H7 (cell line): ENCODE results near the gene YPEL4. TPM values are rescaled to one million over a fixed set of nuclear protein-coding genes. Genes with fewer than 3 reads are reported as not detected.

Experiments
- DNase-seq: peaks from one replicate; pipeline ENCODE4 v3.0.0; 2012
- H3K27me3 ChIP-seq: 2 replicates; pipeline ENCODE4 v1.6.0; 2011; ENCODE audit warnings: mild to moderate bottlenecking, low read length; ENCODE audit not compliant: control insufficient read depth, insufficient read depth
- H3K36me3 ChIP-seq: replicated peaks from 2 replicates; pipeline ENCODE4 v1.5.1; 2011; ENCODE audit warnings: low read length; ENCODE audit not compliant: control insufficient read depth, insufficient read depth
- H3K4me3 ChIP-seq: 2 replicates; pipeline ENCODE4 v1.5.1; 2011; ENCODE audit warnings: low read depth, mild to moderate bottlenecking, control low read depth, low read length, moderate library complexity; ENCODE audit not compliant: insufficient read depth
- total RNA-seq: library from RNA; depleted of rRNA; stranded (reverse); fragments of >200 nt; shearing (Covaris generic); gene quantifications from 2 replicates; pipeline ENCODE4 v1.2.3, GENCODE V29; 2014; rRNA removed

The YPEL4 gene
- total RNA-seq, 1 experiment from 2014 or later, result not detected

DNA sequence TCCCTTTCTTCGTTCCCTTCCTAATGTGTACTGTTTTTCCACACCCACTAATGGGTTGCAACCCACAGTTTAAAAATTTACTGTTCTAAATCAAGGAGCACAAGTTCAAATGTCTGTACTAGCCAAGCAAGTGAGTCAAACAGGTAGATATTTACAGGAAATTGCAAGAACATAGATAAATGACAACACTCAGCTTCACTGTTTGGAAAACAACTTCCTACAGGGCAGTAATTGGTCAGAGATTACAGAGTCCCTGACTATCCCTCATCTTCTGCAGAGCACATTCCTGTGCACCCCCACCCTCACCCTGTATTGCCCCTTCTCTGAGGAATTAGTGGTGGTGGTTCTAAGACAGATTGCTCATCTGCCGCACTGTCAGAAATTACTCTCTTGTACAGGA, 50.3 kb downstream of the YPEL4 start:
- Histone ChIP-seq H3K4me3 (no peak overlapping the region), H3K27me3 (no peaks in the 10 kb centered on the region), H3K36me3 (peaks cover 1% of the 10 kb centered on the region; the same call in 1 of the 2 replicates)
- DNase-seq, result no peak

DNA sequence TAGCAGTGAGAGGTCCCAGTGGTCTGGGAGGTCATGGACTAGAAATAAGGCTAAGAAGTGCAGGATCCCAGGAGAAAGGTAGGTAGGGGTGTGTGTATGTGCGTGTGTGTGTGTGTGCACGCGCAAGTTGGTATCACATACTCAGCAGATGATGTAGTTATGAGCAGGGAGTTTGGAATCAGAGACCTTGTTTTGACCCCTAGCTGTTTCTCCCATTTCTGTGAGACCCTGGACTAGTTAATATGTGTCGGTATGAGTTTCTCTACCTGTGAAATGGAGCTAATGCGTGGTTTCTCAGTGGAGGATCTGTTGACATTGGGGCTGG, 50.9 kb downstream of the YPEL4 start:
- no peak for DNase-seq
- Histone ChIP-seq H3K36me3 (peaks cover 1% of the 10 kb centered on the region; the same call in 1 of the 2 replicates), H3K27me3 (no peaks in the 10 kb centered on the region), H3K4me3 (no peak overlapping the region)

DNA sequence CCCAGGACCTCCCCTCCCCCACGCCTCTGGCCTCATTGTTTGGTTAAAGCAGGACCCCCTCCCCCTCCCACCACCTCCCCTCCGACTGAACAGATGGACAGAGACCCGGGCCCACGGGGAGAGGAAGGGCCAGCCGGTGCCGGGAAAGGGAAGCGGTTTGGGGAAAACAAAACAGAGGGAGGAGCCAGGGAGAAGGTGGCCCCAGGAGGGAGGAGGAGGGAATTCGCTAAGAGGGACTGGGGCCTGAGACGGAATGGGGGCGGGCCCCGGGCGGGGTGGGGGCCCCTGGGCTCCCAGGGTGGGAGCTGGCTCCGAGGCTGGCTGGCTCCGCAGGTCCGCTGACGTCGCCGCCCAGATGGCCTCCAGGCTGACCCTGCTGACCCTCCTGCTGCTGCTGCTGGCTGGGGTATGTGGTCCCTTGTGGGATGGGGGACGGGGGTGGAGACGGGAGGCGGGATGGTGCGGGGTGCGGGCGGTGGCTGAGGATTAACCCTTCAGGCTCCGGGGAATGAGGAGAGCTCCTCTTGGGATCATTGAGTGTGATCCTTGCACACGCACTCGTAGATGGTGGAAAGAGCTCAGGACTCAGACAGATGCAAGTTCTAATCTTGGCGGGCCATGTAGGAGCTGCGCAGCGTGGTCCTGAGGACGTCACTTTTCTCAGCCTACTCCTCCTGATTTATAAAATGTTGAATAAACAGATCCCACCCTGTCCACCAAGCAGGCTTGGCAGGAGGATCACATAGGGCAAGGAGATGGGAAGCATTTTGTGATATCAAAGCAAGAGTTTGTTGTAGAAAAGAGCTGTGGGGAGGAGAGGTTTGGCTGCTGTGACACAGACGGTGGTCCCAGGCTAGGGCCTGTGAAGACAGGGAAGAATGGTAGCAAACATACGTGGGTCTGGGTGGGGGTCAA, 51.5 kb downstream of the YPEL4 start:
- Histone ChIP-seq H3K27me3 (no peaks in the 10 kb centered on the region), H3K36me3 (peaks cover 1% of the 10 kb centered on the region; the same call in 1 of the 2 replicates), H3K4me3 (peak overlapping the region; percentile 56)
- DNase-seq, result peak; percentile 98

DNA sequence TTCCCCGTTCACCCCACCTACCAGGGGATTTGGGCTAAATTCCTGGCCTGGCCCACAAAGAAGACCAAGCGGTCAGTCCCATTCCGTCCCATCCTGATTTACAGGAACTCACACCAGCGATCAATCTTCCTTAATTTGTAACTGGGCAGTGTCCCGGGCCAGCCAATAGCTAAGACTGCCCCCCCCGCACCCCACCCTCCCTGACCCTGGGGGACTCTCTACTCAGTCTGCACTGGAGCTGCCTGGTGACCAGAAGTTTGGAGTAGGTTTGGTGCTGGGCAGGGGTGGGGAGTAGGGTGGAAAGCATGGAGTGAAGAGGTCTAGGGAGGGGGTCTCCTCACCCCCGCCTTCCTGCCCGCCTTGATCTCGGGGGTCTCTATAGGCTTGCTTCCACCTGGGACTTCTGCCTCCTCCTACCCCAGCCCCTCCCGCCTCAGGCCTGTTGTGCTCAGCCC, 52.2 kb downstream of the YPEL4 start, which contains the start of gene SERPING1:
Gene SERPING1, plus strand, starts transcription at position 225 of the 455 bp plus-strand sequence. CDS start 586 bp downstream, outside the sequence.
- Histone ChIP-seq H3K4me3 (peak within 1 kb of the TSS; percentile 56), H3K27me3 (no peaks in the 10 kb centered on the region), H3K36me3 (peaks cover 1% of the 10 kb centered on the region; the same call in 1 of the 2 replicates)
- DNase-seq, result no peak

DNA sequence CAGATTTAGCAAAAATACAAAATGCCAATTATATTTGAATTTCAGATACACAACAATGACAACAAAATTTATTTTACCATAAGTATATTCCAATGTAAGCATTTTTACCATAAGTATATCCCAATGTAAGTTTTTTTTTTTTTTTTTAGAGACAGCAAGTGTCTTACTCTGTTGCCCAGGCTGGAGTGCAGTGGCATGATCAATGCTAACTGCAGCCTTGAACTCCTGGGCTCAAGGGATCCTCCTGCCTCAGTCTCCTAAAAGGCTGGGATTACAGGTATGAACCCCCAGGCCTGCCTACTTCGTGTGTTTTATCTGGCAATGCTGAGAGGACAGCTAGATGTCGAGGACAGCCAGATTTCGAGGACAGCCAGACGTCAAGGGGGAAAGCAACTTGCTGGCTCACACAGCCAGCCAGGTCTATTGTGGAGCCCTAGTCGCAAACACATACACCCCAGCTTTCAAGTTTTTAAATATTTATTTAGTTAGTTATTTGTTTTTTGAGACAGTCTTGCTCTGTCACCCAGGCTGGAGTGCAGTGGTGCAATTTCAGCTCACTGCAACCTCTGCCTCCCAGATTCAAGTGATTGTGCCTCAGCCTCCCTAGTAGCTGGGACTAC, 53.3 kb downstream of the YPEL4 start:
- no peak for DNase-seq
- Histone ChIP-seq H3K27me3 (no peaks in the 10 kb centered on the region), H3K36me3 (no peaks in the 10 kb centered on the region), H3K4me3 (no peak overlapping the region)

Other genes starting within 250 kb of the YPEL4 start
- 9.7 and 16.4 TPM in 2 replicates for gene SLC43A3, start 222.8 kb downstream of the YPEL4 start, total RNA-seq
- gene RTN4RL2, start 189.4 kb downstream of the YPEL4 start, total RNA-seq, result 3.1 and 3.4 TPM in 2 replicates
- gene SLC43A1, start 134.2 kb downstream of the YPEL4 start, total RNA-seq, result 30.7 and 33.1 TPM in 2 replicates
- 58.6 and 73.3 TPM in 2 replicates for gene TIMM10, start 119.2 kb downstream of the YPEL4 start, total RNA-seq
- gene SMTNL1, start 112.3 kb downstream of the YPEL4 start, total RNA-seq, result not detected in 2 replicates
- 9.5 and 17.6 TPM in 2 replicates for gene UBE2L6, start 82.2 kb downstream of the YPEL4 start, total RNA-seq
- gene SERPING1, start 52.2 kb downstream of the YPEL4 start, total RNA-seq, result 30.3 and 34.6 TPM in 2 replicates
- 26.4 and 33.4 TPM in 2 replicates for gene CLP1, start 7.8 kb upstream of the YPEL4 start, total RNA-seq
- gene ZDHHC5, start 18.2 kb upstream of the YPEL4 start, total RNA-seq, result 26.7 and 28.6 TPM in 2 replicates
- gene MED19, start 62.3 kb upstream of the YPEL4 start, total RNA-seq, result 17.9 and 19.1 TPM in 2 replicates
- 75.3 and 93.9 TPM in 2 replicates for gene TMX2, start 62.7 kb upstream of the YPEL4 start, total RNA-seq
- 200 and 246 TPM in 2 replicates for gene SELENOH, start 91.6 kb upstream of the YPEL4 start, total RNA-seq
- not detected in 2 replicates for gene BTBD18, start 101.9 kb upstream of the YPEL4 start, total RNA-seq
- 108 and 118 TPM in 2 replicates for gene CTNND1, start 111.9 kb upstream of the YPEL4 start, total RNA-seq